PC-3 (cell line): ENCODE data around the gene CCL20. TPM values are rescaled to one million over a fixed set of nuclear protein-coding genes. Genes with fewer than 3 reads are reported as not detected.

Experiments used
- ATAC-seq: fragments of 200-7000 bp; cut with Tn5 transposase; 2 replicates; pipeline ENCODE4 v1.9.1; 2020; ENCODE audit warnings: mild to moderate bottlenecking, moderate library complexity
- Bru-seq: library from RNA; stranded (reverse); fragments of 400-500 nt; gene quantifications from one replicate; lab custom pipeline; 2021; lab: Mats Ljungman, UMichigan
- BruChase-seq, 2 experiments: library from RNA; stranded (reverse); fragments of 400-500 nt; gene quantifications; one replicate each; lab custom pipeline; 2021; lab: Mats Ljungman, UMichigan
- BruUV-seq: library from RNA; stranded (reverse); fragments of 400-500 nt; replicated peaks from 2 replicates; lab custom pipeline; 2021; lab: Mats Ljungman, UMichigan
- CTCF ChIA-PET: fragments of 300-600 bp; sonication (Branson Sonifier 250); formaldehyde crosslinking; loops from one replicate; lab custom pipeline; 2022; ENCODE audit warnings: antibody characterized with exemption; lab: Charles Lee
- POLR2A ChIA-PET: fragments of 300-600 bp; sonication (Branson Sonifier 250); formaldehyde crosslinking; loops from one replicate; lab custom pipeline; 2022; ENCODE audit warnings: antibody characterized with exemption; ENCODE audit not compliant: unreplicated experiment; lab: Charles Lee
- DNase-seq: peaks from one replicate; pipeline ENCODE4 v3.0.0-alpha.2; 2015
- H2AFZ ChIP-seq: fragments of 300-600 bp; sonication (generic); 2 replicates; pipeline ENCODE4 v1.6.0; 2016; ENCODE audit warnings: antibody characterized with exemption, low read length
- H3F3A ChIP-seq: fragments of 300-600 bp; sonication (generic); one replicate; pipeline ENCODE4 v1.6.0; 2017; ENCODE audit warnings: antibody characterized with exemption, low read length, control low read depth, mild to moderate bottlenecking; ENCODE audit not compliant: unreplicated experiment
- H3K27ac ChIP-seq: fragments of 300-600 bp; sonication (generic); 2 replicates; pipeline ENCODE4 v1.5.1; 2016; ENCODE audit warnings: mild to moderate bottlenecking, low read length
- H3K27me3 ChIP-seq: fragments of 300-600 bp; sonication (generic); 2 replicates; pipeline ENCODE4 v1.6.1; 2016; ENCODE audit warnings: low read length, mixed read lengths
- H3K36me3 ChIP-seq: fragments of 300-600 bp; sonication (generic); 2 replicates; pipeline ENCODE4 v1.6.1; 2016; ENCODE audit warnings: low read depth, mixed run types, low read length, mixed read lengths
- H3K4me1 ChIP-seq: fragments of 300-600 bp; sonication (generic); 2 replicates; pipeline ENCODE4 v1.5.1; 2016; ENCODE audit warnings: low read length; ENCODE audit not compliant: insufficient read depth
- H3K4me2 ChIP-seq: fragments of 300-600 bp; sonication (generic); 2 replicates; pipeline ENCODE4 v1.6.0; 2016; ENCODE audit warnings: low read length
- H3K4me3 ChIP-seq: fragments of 300-600 bp; sonication (generic); 2 replicates; pipeline ENCODE4 v1.5.1; 2016; ENCODE audit warnings: mild to moderate bottlenecking, low read length, mixed read lengths
- H3K79me2 ChIP-seq: fragments of 300-600 bp; sonication (generic); 2 replicates; pipeline ENCODE4 v1.6.1; 2017; ENCODE audit warnings: low read length, mixed read lengths
- H3K9ac ChIP-seq: fragments of 300-600 bp; sonication (generic); 2 replicates; pipeline ENCODE4 v1.6.0; 2016; ENCODE audit warnings: mild to moderate bottlenecking, low read length
- H3K9me2 ChIP-seq: fragments of 300-600 bp; sonication (generic); replicated peaks from 2 replicates; pipeline ENCODE4 v1.6.1; 2016; ENCODE audit warnings: mixed run types, low read length, mixed read lengths
- H3K9me3 ChIP-seq: fragments of 300-600 bp; sonication (generic); 2 replicates; pipeline ENCODE4 v1.6.1; 2016; ENCODE audit warnings: low read length, mixed read lengths
- H4K20me1 ChIP-seq: fragments of 300-600 bp; sonication (generic); 2 replicates; pipeline ENCODE4 v1.6.1; 2016; ENCODE audit warnings: low read length, mixed read lengths
- EZH2 ChIP-seq: fragments of 300-600 bp; sonication (generic); IDR thresholded peaks from one replicate; pipeline ENCODE4 v1.6.1; 2017; ENCODE audit warnings: antibody characterized with exemption, mild to moderate bottlenecking, low read length; ENCODE audit not compliant: unreplicated experiment
- EZH2phosphoT487 ChIP-seq: fragments of 300-600 bp; sonication (generic); IDR thresholded peaks from 2 replicates; pipeline ENCODE4 v1.6.1; 2018; ENCODE audit warnings: mild to moderate bottlenecking, antibody characterized with exemption, low read length, borderline replicate concordance
- intact Hi-C: fragments of 100-400 bp; cut with micrococcal nuclease; formaldehyde crosslinking; loops from 2 replicates; pipeline ENCODE4 v1.9.0; 2023
- long read RNA-seq: library from polyadenylated mRNA; unstranded; transcript quantifications from one replicate; pipeline ENCODE4 v2.0.0, GENCODE V29; 2021; ENCODE audit not compliant: unreplicated experiment
- total RNA-seq: library from RNA; depleted of rRNA; stranded (reverse); fragments of >200 nt; gene quantifications from 2 replicates; pipeline ENCODE4 v1.2.3, GENCODE V29; 2014; rRNA removed
- TF ChIP-seq, protein P1 (sequence below): fragments of 300-600 bp; sonication (generic); conservative IDR thresholded peaks from 2 replicates; pipeline ENCODE4 v1.5.1; 2017; ENCODE audit warnings: antibody characterized with exemption, low read depth, mild to moderate bottlenecking, low read length

CCL20 gene, protein sequence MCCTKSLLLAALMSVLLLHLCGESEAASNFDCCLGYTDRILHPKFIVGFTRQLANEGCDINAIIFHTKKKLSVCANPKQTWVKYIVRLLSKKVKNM
- total RNA-seq, result 1.7 and 1.8 TPM in 2 replicates
- percentile 13 among the genes with signal in this experiment for Bru-seq, nascent RNA
- BruChase-seq, experiment 1, labeled RNA remaining after a 6-hour chase, result percentile 39 among the genes with signal in this experiment
- BruChase-seq, experiment 2, labeled RNA remaining after a 2-hour chase, result percentile 12 among the genes with signal in this experiment
- long read RNA-seq, result 0 reads

DNA sequence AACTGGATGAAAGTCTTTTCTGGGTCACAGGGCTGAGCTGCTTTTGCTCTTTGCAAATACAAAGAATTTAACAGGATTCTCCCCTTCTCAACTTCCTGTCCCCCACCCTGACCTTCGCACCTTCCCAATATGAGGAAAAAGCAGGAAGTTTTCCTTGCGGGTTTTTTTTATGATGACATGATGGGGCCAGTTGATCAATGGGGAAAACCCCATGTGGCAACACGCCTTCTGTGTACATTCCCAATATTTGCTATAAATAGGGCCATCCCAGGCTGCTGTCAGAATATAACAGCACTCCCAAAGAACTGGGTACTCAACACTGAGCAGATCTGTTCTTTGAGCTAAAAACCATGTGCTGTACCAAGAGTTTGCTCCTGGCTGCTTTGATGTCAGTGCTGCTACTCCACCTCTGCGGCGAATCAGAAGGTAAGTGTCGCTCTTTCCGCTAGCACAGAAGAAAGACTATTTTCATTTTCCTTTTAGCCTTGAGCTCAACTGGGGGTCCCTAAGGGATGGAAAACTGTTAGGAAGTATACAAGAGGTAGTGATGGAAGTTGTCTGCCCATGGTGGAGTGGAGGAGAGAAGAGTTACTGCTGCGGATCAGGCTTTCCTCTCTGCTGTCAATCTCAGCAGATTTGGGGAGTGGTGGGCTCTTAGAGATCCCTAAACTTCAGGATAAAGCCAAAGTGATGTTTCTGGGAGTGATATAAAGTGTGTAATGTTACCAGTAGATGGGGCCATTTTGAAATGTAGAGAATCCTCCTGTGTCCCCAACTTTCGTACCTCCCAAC lies at the start of gene CCL20:
TSS of gene CCL20 (plus strand) at position 281 of the 792 bp plus-strand sequence. CDS start at position 351, 70 bp downstream.
- BruUV-seq, result TSS peak; percentile 52
- Histone ChIP-seq H3K9ac (no peak within 1 kb of the TSS), H3F3A (peaks cover 8% of the 10 kb centered on the region), H2AFZ (no peak within 1 kb of the TSS), H3K36me3 (no peaks in the 10 kb centered on the region), H3K27ac (no peak within 1 kb of the TSS), H3K4me2 (no peak within 1 kb of the TSS), H3K4me3 (no peak within 1 kb of the TSS), H3K79me2 (peaks cover 13% of the 10 kb centered on the region), H3K9me2 (no peaks in the 10 kb centered on the region), H3K9me3 (no peaks in the 10 kb centered on the region), H4K20me1 (no peaks in the 10 kb centered on the region), H3K27me3 (no peaks in the 10 kb centered on the region), H3K4me1 (peaks cover 25% of the 10 kb centered on the region)
- ATAC-seq, result no peak
- ChIA-PET POLR2A (no interaction called here), CTCF (no interaction called here)
- intact Hi-C loops, result no loop called here
- no peak for DNase-seq
- TF ChIP-seq, protein P1, sequence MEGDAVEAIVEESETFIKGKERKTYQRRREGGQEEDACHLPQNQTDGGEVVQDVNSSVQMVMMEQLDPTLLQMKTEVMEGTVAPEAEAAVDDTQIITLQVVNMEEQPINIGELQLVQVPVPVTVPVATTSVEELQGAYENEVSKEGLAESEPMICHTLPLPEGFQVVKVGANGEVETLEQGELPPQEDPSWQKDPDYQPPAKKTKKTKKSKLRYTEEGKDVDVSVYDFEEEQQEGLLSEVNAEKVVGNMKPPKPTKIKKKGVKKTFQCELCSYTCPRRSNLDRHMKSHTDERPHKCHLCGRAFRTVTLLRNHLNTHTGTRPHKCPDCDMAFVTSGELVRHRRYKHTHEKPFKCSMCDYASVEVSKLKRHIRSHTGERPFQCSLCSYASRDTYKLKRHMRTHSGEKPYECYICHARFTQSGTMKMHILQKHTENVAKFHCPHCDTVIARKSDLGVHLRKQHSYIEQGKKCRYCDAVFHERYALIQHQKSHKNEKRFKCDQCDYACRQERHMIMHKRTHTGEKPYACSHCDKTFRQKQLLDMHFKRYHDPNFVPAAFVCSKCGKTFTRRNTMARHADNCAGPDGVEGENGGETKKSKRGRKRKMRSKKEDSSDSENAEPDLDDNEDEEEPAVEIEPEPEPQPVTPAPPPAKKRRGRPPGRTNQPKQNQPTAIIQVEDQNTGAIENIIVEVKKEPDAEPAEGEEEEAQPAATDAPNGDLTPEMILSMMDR, result 0 out of 2 replicates have a peak, but pooled peaks have one; percentile 11
- TF ChIP-seq EZH2phosphoT487, result no peak

DNA sequence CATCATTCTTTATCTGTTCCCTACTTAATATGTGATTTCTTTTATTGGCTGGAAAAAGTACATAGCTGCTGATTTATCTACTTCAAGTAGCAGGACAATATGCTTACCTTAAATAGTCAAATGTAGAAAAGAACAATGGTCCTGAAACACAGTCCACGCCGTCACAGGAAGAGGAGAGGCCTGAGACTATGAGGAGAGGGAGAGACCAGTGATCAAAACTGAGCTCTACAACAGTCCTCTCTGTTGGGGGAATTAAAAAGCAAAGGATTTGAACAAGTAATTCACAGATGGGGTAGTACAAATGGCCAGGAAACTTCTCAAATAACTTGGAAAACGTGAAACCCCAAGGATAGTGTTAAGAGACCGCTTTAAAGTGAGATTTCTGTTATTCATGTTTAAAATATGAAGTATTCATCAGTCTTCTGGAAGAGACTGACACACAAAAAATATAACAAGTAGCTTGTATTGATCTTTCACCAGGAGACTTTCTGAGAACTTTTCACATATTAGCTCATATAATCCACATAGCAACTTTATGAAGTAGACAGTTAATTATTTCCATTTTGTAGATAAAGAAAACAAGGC lies 47.8 kb upstream of the CCL20 start:
- DNase-seq (no peak), ATAC-seq (no peak)
- Histone ChIP-seq H3K79me2 (no peaks in the 10 kb centered on the region), H3K27me3 (no peaks in the 10 kb centered on the region), H3K36me3 (no peaks in the 10 kb centered on the region), H2AFZ (no peak overlapping the region), H3K9ac (no peak overlapping the region), H3K4me3 (no peak overlapping the region), H4K20me1 (no peaks in the 10 kb centered on the region), H3K4me1 (no peaks in the 10 kb centered on the region), H3K9me2 (no peaks in the 10 kb centered on the region), H3K27ac (no peak overlapping the region), H3K4me2 (no peak overlapping the region), H3F3A (no peaks in the 10 kb centered on the region), H3K9me3 (no peaks in the 10 kb centered on the region)
- BruUV-seq, result no TSS peak
- TF ChIP-seq EZH2 (no peak), EZH2phosphoT487 (no peak)
- TF ChIP-seq, protein P1, result no peak
- intact Hi-C loops, result loop anchor here (1.0 to 5.0 kb wide), 4 partner anchors 108 to 636 kb away; no protein-coding TSS in a partner anchor
- ChIA-PET CTCF (interaction anchor here (0.6 to 1.4 kb wide), 3 partner anchors 108 to 360 kb away, joined by 3 to 20 read pairs (median 3); no protein-coding TSS in a partner anchor), POLR2A (no interaction called here)
